Iris pigment epithelial cell (primary cell): ENCODE results near the gene DDI2.
"Not testable (repeated sequence)": the region's sequence is repeated elsewhere in the genome, so short reads cannot be mapped to it uniquely, and the experiment has no call there.

Source experiments
- DNase-seq: peaks from one replicate; pipeline ENCODE4 v3.0.0-alpha.2; 2011; ENCODE audit warnings: low read depth

DDI2 gene

DNA sequence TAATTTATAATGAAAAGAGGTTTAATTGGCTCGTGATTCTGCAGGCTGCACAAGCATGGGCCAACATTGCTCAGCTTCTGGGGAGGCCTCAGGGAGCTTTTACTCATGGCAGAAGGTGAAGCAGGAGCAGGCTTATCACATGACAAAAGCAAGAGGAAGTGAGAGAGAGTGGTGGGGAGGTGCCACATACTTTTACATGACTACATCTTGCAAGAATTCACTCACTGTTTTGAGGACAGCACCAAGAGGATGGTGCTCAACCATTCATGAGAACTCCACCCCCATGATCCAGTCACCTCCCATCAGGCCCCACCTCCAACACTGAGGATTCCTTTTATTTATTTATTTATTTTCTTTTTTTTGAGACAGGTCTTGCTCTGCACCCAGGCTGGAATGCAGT is 61.3 kb downstream of the DDI2 start:
- DNase-seq = peak; percentile 94

DNA sequence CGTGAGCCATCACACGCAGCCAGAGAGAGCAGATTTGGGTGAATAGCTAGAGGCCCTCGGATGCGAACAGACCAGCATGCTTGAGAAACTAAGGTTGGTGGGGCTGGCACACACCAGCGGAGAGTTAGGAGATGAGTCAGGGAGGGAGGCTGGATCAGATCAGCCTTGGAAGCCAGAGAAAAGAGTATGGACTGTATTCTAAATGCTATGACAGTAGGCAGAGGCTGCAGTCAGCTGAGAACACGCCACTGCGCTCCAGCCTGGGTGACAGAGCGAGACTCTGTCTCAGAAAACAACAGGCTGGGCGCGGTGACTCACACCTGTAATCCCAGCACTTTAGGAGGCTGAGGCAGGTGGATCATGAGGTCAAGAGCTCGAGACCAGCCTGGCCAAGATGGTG is 62.9 kb downstream of the DDI2 start:
- DNase-seq = peak; percentile 87

DNA sequence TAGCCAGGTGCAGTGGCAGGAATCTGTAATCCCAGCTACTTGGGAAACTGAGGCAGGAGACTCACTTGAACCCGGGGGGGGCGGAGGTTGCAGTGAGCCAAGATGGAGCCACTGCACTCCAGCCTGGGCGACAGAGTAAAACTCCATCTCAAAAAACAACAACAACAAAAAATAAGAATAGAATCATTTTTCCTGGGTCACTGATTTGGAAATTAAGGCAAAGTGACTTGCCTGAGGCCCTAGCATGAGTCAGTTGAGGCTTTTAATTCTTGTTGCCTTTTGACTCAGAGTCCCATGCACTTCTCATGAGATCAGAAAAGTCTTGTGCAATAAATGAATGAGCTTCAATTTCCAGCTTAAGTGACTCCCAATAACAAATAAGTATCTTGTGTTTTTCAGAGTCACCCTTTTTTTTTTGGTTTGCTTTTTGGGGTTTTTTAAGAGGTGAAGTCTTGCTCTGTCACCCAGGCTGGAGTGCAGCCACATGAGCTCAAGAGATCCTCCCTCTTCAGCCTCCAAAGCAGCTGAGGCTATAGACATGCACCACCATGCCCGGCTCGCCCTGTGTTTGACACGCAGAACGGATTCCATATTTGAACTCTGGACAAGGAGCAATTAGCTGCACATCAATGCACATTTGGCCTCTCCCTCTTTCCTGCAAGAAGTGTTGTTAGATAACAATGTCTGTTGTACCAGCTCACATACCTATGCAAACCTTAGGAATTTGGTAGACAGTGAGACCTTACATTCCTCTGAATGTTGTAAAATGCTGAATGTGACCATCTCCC is 63.5 kb downstream of the DDI2 start:
- DNase-seq = peak; percentile 98

DNA sequence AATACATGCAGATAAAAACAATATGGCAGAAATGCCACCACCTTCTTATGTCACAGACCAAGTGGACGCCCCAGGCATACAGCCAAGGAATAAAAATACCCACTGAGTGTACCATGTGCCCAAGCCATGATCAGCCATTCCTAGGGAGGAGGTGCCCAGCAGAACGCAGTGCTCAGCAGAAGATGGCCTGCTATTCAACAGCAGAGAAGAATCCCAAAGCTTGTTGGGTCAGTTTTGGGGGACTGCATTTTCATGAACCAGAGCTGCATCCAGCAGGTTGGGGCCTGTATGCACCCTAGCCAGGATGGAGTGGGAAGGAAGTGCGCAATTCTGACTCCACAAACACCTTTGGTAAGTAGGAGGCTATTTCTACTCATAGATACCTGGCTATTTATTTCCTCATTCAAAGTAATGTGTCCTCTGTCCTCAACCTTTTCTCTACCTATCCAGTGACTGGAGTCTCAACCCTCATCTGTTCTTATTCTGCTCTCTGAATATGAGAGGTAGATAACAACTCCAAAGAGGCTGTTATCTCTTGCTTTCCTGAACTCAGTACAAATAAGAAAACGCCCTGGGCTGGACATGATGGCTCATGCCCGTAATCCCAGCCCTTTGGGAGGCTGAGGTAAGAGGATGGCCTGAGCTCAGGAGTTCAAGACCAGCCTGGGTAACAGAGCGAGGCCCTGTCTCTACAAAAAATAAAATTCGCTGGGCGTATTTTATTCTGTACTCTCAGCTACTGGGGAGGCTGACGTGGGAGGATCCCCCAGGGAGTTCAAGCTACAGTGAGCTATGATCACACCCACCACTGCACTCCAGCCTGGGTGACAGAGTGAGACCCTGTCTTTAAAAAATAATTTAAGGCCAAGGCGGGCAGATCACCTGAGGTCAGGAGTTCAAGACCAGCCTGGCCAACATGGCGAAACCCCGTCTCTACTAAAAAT is 64.4 kb downstream of the DDI2 start:
- DNase-seq = no peak

DNA sequence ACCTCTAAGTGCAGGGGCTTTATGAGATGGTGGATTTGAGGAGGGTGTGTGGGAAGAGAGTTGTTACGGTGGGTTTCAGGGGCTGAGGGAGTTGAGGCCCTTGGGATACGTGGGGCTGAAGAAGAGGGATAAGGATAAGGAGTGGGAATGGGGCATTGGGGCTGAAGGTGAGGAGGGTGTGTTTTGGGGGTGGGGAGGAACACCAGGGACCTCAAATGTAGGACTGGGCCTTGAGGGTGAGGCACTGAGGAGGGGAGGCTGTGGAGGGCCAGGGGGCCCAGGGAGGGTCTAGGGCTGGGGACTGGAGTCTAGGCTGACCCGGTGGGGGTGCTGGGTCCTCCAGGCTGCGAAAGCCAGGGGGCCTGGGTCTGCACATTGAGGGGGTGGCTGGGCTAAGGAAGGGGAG is 65.7 kb downstream of the DDI2 start:
- no peak for DNase-seq

DNA sequence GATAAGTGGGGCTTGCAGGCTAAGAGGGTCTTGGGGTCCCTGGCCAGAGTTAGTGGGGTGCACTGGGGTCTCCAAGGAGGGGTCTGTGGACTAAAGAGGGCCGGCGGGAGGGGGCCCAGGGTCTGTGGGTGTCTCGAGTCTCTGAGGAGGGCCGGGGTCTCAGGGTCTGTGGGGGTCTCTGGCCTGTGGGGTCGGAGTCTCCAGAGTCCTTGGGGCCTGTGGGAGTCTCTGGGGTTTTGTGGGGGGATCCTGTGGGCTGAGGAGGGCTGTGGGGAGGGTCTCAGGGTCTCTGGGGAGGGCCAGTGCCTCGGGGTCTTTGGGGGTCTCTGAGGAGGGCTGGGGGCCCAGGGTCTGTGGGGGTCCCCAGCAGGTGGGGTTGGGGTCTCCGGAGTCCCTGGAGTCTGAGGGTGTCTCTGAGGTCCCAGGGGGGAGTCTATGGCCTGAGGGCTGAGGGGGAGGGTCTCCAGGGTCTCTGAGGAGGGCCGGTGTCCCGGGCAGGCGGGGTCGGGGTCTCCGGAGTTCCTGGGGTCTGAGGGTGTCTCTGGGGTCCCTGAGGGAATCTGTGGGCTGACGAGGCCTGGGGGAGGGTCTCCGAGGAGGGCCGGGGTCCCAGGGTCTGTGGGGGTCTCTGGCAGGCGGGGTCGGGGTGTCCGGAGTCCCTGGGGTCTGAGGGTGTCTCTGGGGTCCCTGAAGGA is 66.2 kb downstream of the DDI2 start:
- no peak for DNase-seq

DNA sequence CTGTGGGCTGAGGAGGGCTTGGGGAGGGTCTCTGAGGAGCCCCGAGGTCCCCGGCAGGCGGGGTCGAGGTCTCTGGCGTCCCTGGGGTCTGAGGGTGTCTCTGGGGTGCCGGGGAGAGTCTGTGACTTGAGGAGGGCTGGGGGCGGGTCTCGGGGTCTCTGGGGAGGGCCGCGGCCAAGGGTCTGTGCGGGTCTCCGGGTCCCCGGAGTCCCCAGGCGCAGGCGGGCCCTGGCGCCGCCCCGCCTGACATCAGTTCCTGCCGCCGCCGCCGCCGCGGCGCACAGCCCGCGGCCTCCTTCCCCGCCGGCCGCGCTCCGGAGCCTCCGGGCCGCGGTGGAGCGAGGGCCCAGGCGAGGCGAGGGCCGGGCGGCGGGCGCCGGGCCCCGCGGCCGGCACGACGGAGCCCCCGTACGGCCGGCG is 66.8 kb downstream of the DDI2 start, which contains the start of gene PLEKHM2:
Gene PLEKHM2 (plus strand): TSS at position 279 of the 420 bp plus-strand sequence. CDS start 239 bp downstream, outside the sequence.
- DNase-seq = no peak

DNA sequence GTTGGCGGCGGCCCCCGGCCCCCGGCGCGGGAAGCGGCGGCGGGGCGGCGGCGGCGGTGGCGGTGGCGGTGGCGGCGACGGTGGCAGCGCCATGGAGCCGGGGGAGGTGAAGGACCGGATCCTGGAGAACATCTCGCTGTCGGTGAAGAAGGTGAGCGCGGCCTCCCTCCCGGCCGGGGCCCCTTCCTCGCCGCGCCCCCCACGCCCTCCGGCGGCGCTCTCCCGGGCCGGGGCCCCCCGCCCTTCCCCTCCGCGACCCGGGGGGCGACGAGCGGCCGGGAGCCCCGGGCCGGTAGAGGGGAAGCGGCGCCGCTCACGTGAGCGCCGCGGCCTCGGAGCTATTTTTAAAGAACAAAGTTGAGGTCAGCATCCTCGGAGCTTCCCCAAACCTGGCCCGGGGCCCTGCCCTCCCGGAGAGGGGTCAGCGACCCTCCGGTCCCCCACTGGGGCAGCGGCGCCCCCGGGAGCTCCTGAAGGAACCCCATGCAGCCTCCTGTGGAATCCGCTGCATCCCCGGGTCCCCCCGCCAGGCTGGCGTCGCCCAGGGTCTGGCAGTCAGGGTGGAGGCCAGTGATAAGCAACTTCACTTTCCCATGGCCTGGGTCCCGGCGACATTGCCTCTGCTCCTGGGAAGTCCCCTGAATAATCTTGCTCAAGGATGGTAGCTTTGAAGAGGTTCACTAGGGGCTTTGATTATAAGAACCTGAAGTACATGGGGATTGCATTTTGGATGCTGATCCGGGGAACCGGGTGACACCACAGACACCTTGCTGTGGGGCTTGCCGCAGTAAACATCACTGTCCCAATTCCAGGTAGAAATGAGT is 67.4 kb downstream of the DDI2 start:
- peak; percentile 28 for DNase-seq

DNA sequence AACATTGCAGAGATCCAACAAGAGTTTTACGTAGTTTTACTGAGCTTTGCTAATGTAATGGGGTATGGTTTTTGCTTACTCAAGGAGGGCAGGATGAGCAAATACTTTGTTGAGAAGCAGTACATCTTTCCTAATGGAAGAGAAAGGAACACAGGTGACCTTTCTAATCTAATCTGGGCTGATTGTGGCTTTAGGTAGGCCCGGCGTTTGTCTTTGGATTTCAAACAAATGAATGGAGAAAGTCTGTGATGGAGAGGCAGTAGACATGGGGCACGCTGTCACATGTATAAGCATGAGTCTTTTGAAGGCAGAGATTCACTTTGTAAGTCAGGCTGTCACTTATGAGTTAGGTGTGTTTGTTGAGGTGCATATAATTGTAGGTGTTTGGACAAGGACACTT is 68.6 kb downstream of the DDI2 start:
- no peak for DNase-seq

DNA sequence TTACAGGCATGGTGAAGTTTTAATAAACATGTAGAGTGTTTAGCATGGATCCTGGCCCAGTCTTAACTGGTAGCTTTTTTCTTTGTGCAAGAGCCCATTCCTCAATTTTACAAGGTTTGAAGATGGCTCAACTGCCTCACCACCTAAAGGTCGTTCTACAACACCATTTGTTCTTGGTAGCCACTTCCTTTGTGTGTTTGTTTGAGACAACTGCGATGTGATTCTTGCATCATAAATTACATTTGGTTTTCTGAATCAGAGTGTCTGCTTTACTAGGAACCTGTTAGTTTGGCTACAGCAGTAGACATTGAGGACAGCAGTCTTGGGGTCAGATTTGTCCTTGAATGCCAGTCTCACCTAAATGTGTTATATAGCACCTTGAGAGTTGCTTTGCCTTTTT is 70.2 kb downstream of the DDI2 start:
- no peak for DNase-seq

DNA sequence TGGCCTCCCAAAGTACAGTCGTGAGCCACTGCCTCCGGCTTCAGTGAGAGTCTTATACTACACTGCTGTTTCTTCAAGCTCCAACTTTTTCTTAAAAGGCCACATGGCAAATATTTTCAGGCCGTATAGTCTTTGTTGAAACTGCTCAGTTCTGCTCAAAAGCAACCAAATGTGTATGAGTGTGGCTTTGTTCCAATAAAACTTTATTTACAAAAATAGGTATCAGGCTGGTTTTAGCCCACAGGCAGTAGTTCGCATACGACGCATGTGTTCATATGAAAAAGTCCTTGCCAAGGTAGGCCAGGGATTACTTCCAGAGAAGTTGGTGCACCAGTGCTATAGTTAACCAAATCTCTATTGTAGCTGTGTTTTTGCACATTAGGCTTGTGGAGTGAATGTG is 73.1 kb downstream of the DDI2 start:
- no peak for DNase-seq

DNA sequence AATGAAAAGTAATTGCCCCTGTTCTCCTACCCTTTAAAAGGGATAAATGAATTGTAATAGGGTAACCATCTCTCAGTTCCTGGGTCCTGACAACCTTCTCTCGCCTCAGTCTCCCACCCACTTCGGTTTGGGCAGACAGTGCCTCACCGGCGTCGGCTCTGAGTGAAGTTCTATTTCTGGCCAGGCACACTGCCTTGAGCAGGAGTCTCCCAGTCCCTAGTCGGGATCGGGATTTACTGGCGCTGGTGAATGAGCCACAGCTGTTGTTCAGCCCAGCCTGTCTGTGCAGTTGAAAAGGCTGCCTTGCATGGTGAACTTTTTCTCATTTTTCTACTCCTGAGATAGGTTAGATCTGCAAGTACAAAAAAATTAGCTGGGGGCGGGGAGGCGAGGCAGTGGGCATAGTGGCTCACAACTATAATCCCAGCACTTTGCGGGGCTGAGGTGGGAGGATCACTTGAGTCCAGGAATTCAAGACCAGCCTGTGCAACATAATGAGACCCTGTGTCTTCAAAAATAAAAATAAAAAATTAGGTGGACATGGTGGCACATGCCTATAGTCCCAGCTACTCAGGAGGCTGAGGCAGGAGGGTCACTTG is 74.3 kb downstream of the DDI2 start:
- no peak for DNase-seq

DNA sequence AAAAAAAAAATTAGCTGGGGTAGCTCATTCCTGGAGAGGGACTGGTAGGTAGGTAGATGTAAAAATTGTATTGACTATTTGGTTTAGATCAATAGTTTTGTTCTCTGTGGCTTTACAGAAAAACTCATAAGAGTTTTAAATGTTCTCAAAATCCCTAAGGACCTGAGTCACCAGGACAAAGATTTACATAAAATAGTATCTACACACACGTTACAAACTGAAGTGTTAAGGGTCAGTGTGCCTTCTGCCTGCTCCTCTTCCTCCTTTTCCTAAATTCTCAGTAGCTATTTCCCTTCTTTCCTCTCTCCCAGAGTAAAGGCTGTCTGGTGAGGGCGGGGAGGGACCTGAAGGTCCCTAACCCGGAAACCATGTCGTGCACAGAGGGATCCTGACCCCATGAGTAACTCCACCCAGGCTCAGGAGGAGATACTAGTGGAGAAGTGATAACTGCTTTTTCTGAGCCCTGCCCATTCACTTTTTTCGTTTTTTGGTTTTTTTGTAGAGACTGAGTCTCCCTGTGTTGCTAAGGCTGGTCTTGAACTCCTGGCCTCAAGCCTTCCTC is 74.9 kb downstream of the DDI2 start:
- no peak for DNase-seq

DNA sequence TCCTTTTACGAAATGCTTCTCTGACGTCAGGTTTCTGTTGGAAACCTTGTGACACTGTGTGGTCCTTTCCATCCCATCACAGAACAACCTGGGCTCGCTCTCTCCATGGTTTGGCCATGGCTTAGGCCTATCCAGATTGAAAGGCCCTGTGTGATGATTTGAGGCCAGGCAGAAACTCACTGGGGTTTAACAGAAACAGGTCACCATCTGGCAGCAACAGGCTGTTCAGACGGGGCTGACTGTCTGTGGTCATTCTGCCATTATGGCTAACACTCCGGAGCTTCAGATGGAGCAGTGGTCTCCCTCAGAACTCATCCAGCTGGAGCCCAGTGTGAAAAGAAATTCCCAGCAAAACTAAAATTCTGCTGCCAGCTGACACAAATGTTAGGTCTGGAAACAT is 76.1 kb downstream of the DDI2 start:
- DNase-seq = no peak

DNA sequence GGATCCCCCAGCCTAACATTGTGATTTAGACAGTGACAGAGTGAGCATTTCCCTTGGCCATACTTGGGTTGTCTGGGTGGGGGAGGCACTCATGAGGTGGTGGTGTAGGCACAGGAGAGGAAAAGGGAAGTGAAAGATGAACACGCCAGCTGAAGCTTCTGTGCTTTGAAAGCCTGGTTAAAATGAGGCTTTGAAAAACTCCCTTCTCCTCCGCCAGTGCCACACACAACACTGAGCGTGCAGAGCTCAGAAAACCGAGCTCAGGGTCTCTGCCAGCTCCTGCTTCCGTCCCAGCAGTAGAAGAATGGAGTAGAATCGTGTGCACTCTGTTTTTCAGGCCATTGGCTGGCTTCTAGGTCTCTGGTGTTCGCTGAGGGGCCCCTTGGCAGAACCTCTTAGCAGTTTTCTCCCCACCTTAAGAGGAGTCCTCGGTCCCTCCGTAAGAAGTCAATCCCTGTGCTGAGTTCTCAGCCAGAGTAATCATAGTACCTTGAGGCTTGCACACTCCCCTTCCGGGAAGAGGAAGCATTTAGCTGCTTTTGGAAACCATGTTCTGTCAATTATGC is 79.8 kb downstream of the DDI2 start:
- no peak for DNase-seq

DNA sequence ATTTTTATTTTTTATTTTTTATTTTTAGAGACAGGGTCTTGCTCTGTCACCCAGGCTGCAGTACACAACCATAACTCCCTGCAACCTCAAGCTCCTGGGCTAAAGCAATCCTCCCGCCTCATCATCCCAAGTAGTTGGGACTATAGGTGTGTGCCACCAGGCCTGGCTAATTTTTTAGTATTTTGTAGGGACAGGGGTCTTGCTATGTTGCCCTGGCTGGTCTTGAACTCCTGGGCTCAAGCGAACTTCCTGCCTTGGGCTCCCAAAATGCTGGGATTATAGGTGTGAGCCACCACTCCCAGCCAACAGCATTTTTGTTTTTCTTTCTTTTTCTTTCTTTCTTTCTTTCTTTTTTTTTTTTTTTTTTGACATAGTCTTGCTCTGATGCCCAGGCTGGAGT is 80.9 kb downstream of the DDI2 start:
- no peak for DNase-seq

DNA sequence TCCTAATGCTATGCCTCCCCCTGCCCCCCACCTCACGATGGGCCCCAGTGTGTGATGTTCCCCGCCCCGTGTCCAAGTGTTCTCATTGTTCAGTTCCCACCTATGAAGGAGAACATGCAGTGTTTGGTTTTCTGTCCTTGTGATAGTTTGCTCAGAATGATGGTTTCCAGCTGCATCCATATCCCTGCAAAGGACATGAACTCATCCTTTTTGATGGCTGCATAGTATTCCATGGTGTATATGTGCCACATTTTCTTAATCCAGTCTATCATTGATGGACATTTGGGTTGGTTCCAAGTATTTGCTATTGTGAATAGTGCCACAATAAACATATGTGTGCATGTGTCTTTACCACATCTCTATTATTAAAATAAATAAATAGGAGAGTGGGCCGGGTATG is 82.1 kb downstream of the DDI2 start:
- not testable (repeated sequence) for DNase-seq

DNA sequence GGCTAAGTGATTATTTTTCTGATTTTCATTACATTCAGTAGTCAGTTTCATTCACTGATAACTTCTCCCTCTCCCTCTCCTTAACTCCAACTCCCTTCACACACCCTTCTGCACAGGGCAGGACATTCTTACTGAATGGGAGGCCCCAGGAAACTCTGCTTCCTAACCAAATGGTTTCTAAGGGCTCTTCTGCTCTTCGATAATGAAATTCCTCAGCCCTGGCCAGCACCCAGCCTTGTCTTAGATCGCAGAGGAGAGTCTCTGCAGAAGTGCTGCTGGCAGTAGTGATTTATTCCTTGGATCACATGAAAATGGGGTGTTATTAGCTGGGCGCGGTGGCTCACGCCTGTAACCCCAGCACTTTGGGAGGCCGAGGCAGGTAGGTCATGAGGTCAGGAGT is 83.2 kb downstream of the DDI2 start:
- DNase-seq = peak; percentile 54

DNA sequence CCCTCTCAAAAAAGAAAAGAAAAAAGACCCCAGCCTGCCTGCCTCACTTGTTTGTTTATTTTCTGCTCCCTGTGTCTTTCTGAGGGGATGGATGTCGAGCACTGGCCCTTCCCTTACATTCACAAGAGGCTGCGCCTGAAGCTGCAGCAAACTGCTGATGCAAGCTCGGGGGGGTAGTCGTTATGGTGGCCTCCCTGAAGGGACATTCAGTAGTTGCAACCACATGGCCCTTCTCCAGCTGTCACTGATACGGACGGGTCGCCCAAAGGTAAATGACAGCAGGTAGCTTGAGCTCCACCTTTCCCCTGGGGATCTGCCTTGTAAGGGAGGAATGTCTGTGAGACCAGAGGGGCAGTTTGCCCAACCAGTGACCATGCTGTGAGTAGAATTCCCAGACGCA is 84.5 kb downstream of the DDI2 start:
- no peak for DNase-seq

DNA sequence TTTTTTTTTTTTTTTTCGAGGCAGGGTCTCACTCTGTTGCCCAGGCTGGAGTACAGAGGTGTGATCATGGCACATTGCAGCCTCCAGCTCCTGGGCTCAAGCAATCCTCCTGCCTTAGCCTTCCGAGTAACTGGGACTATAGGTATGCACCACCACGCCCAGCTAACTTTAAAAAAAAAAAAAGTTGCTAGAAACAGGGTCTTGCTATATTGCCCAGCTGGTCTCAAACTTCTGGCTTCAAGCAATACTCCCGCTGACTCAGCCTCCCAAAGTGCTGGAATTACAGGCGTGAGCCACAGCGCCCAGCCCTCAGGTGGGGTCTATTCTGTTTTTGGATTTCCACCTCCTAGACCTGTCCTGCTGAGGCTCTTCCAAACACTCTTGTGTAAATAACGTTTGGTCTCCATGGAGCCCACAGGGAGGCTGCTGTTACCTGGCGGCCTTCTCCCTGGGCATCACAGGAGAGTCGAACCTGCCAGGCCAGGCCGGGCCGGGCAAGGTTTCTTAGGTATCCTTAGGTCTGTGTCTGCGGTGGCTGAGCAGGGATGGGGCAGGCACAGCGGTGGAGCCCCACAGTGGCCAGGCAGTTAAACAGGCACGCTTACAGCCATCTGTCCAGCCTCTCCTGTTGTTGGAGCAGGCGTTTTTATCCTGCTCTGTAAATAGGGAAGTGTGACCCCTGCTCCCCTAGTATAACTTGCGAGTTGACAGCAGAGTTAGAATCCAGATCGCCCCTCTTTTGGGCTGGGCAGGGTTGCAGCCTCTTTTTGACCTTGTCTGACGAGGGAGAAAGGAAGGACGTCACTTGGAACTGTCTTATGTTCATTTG is 85.7 kb downstream of the DDI2 start:
- no peak for DNase-seq
